Activated T-helper 9 cell treated with anti-CD3 and anti-CD28 coated beads, Interleukin-2, amount 50 U/mL, for 16 hours (primary cell): ENCODE results near the gene CERS6.
"Not testable (repeated sequence)": the region's sequence is repeated elsewhere in the genome, so short reads cannot be mapped to it uniquely, and the experiment has no call there.

Experiments
- DNase-seq: peaks from one replicate; pipeline ENCODE4 v3.0.0-alpha.2; 2020; ENCODE audit warnings: low read depth

Gene CERS6

GRCh38 chr2:168773719-168774521 is 317.8 kb downstream of the CERS6 start:
- DNase-seq: no peak

GRCh38 chr2:168775837-168776236 is 319.8 kb downstream of the CERS6 start:
- no peak for DNase-seq

- DNase-seq: no peak
Observed at GRCh38 chr2:168780669-168781071, 324.6 kb downstream of the CERS6 start.

- DNase-seq: no peak
Observed at GRCh38 chr2:168781191-168781817, 325.2 kb downstream of the CERS6 start.

GRCh38 chr2:168782271-168782670 is 326.2 kb downstream of the CERS6 start:
- DNase-seq: no peak

GRCh38 chr2:168784993-168785392 is 328.9 kb downstream of the CERS6 start:
- DNase-seq: no peak

GRCh38 chr2:168787098-168787781 is 331.2 kb downstream of the CERS6 start:
- DNase-seq: no peak

GRCh38 chr2:168787782-168788376 is 331.8 kb downstream of the CERS6 start:
- no peak for DNase-seq

GRCh38 chr2:168789776-168790175 is 333.7 kb downstream of the CERS6 start:
- no peak for DNase-seq

GRCh38 chr2:168790226-168790902 is 334.3 kb downstream of the CERS6 start:
- no peak for DNase-seq

GRCh38 chr2:168791140-168791539 is 335.1 kb downstream of the CERS6 start:
- DNase-seq: not testable (repeated sequence)

GRCh38 chr2:168793596-168793995 is 337.5 kb downstream of the CERS6 start:
- no peak for DNase-seq

GRCh38 chr2:168794968-168795367 is 338.9 kb downstream of the CERS6 start:
- no peak for DNase-seq

- DNase-seq: no peak
Observed at GRCh38 chr2:168796090-168796577, 340.1 kb downstream of the CERS6 start.

GRCh38 chr2:168796583-168797285 is 340.7 kb downstream of the CERS6 start:
- no peak for DNase-seq

- no peak for DNase-seq
Observed at GRCh38 chr2:168797286-168797655, 341.2 kb downstream of the CERS6 start.

GRCh38 chr2:168798076-168798887 is 342.2 kb downstream of the CERS6 start:
- DNase-seq: no peak

- DNase-seq: no peak
Observed at GRCh38 chr2:168798888-168799410, 342.9 kb downstream of the CERS6 start.

- DNase-seq: no peak
Observed at GRCh38 chr2:168801471-168801870, 345.4 kb downstream of the CERS6 start.
